Progenitor cell of endocrine pancreas (in vitro differentiated cells): Measurements from ENCODE around the gene TMEM134. TPM values are rescaled to one million over a fixed set of nuclear protein-coding genes. Genes with fewer than 3 reads are reported as not detected.
A peak's percentile ranks its signal among the peaks of the same experiment; 100 is the strongest.
"Not testable (repeated sequence)": the region's sequence is repeated elsewhere in the genome, so short reads cannot be mapped to it uniquely, and the experiment has no call there.

ENCODE experiments used
- DNase-seq: peaks from one replicate; pipeline ENCODE4 v3.0.0; 2021; ENCODE audit warnings: low spot score; ENCODE audit not compliant: unreplicated experiment
- H3K27ac Mint-ChIP-seq: 2 replicates; pipeline ENCODE4 v1.8.0; 2021; ENCODE audit warnings: mild to moderate bottlenecking, moderate library complexity, mixed read lengths
- H3K27me3 Mint-ChIP-seq: 2 replicates; pipeline ENCODE4 v1.8.0; 2021; ENCODE audit warnings: mixed read lengths
- H3K36me3 Mint-ChIP-seq: 2 replicates; pipeline ENCODE4 v1.8.0; 2022; ENCODE audit warnings: mixed read lengths; ENCODE audit not compliant: insufficient read depth
- H3K4me1 Mint-ChIP-seq: 2 replicates; pipeline ENCODE4 v1.8.0; 2021; ENCODE audit warnings: low read depth, mixed read lengths
- H3K4me3 Mint-ChIP-seq: 2 replicates; pipeline ENCODE4 v1.8.0; 2021; ENCODE audit warnings: low read depth, mild to moderate bottlenecking, moderate library complexity, mixed read lengths
- H3K9me3 Mint-ChIP-seq: 2 replicates; pipeline ENCODE4 v1.8.0; 2021; ENCODE audit warnings: low read depth, mixed read lengths
- CTCF ChIP-seq: fragments of 200-600 bp; sonication (generic); IDR thresholded peaks from one replicate; pipeline ENCODE4 v1.5.0; 2021; ENCODE audit warnings: antibody characterized with exemption, mild to moderate bottlenecking; ENCODE audit not compliant: unreplicated experiment
- total RNA-seq: library from RNA; stranded (reverse); gene quantifications from 2 replicates; pipeline ENCODE4 v1.2.1, GENCODE V29; 2021

TMEM134 gene
- total RNA-seq, 1 donor from 2014 or later, result 63.3 TPM

- H3K36me3 Mint-ChIP-seq, result peaks cover 3% of the 10 kb centered on the region
- no peak for TF ChIP-seq CTCF
- DNase-seq, result no peak
- H3K27ac Mint-ChIP-seq, result peak overlapping the region; percentile 97
- H3K27me3 Mint-ChIP-seq, result no peaks in the 10 kb centered on the region
- H3K9me3 Mint-ChIP-seq, result no peaks in the 10 kb centered on the region
- peaks cover 4% of the 10 kb centered on the region for H3K4me1 Mint-ChIP-seq
- H3K4me3 Mint-ChIP-seq, result peak overlapping the region; percentile 95
Measured at GRCh38 chr11:67429038-67429668, 39.9 kb downstream of the TMEM134 start.

GRCh38 chr11:67428052-67429001, 40.7 kb downstream of the TMEM134 start, which contains the start of gene RPS6KB2:
Gene RPS6KB2 (plus strand): TSS chr11:67428494. CDS start chr11:67428546, 52 bp downstream.
- DNase-seq, result peak; percentile 99
- Mint-ChIP-seq H3K9me3 (no peaks in the 10 kb centered on the region), H3K27ac (peak within 1 kb of the TSS; percentile 97), H3K36me3 (peaks cover 3% of the 10 kb centered on the region), H3K4me1 (peaks cover 4% of the 10 kb centered on the region), H3K4me3 (peak within 1 kb of the TSS; percentile 95), H3K27me3 (no peaks in the 10 kb centered on the region)
- no peak for TF ChIP-seq CTCF

DNA sequence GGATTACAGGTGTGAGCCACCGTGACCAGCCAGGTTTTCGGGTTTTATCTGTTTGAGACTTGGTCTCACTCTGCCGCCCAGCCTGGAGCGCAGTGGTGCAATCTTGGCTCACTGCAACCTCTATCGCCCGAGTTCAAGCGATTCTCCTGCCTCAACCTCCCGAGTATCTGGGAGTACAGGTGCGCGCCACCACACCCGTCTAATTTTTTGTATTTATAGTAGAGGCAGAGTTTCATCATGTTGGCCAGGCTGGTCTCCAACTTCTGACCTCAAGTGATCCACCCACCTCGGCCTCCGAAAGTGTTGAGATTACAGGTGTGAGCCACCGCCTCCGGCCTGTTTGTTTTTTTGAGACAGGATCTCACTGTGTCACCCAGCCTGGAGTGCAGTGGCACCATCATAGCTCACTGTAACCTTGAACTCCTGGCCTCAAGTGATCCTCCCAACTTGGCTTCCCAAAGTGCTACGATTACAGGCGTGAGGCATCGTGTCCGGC, 41.6 kb downstream of the TMEM134 start:
- peak overlapping the region; percentile 97 for H3K27ac Mint-ChIP-seq
- not testable (repeated sequence) for DNase-seq, H3K9me3 Mint-ChIP-seq, H3K36me3 Mint-ChIP-seq, H3K4me1 Mint-ChIP-seq, H3K27me3 Mint-ChIP-seq
- H3K4me3 Mint-ChIP-seq, result peak overlapping the region; percentile 95

- TF ChIP-seq CTCF, result no peak
- Mint-ChIP-seq H3K4me1 (peaks cover 5% of the 10 kb centered on the region), H3K4me3 (no peak overlapping the region), H3K27me3 (no peaks in the 10 kb centered on the region), H3K9me3 (no peaks in the 10 kb centered on the region), H3K27ac (no peak overlapping the region), H3K36me3 (no peaks in the 10 kb centered on the region)
- no peak for DNase-seq
Measured at GRCh38 chr11:67423891-67424613, 45.0 kb downstream of the TMEM134 start.

DNA sequence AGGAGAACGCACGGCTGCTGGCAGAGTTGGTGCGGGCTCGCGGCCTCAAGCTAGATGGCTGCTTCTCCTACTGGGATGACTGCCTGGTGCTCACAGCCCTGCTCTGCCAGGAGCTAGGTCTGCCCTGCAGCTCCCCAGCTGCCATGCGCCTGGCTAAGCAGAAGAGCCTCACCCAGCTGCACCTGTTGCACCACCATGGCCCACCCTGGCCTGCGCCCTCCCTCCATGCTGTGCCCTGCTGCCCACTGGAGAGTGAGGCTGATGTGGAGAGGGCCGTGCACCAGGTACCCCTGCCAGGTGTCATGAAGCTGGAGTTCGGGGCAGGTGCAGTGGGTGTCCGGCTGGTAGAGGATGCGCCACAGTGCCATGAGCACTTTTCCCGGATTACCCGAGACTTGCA, 45.6 kb downstream of the TMEM134 start:
- no peaks in the 10 kb centered on the region for H3K27me3 Mint-ChIP-seq

More for the DNA sequence above, 45.6 kb downstream of the TMEM134 start:
- DNase-seq, result no peak
- Mint-ChIP-seq H3K9me3 (no peaks in the 10 kb centered on the region), H3K36me3 (no peaks in the 10 kb centered on the region), H3K27ac (no peak overlapping the region), H3K4me3 (no peak overlapping the region), H3K4me1 (peaks cover 4% of the 10 kb centered on the region)
- no peak for TF ChIP-seq CTCF
